Upper lobe of left lung (tissue), 6 donors: ENCODE data around the gene PLD5. TPM values are rescaled to one million over a fixed set of nuclear protein-coding genes. Genes with fewer than 3 reads are reported as not detected.

Experiments used
- ATAC-seq, 2 donors: fragments of 200-7000 bp; cut with Tn5 transposase; one replicate each; pipeline ENCODE4 v1.9.1; 2022; ENCODE audit warnings: mild to moderate bottlenecking in 2 of 2, moderate library complexity in 2 of 2; ENCODE audit not compliant: low FRiP score in 2 of 2
- DNase-seq, 2 donors: peaks; one replicate each; pipeline ENCODE4 v3.0.0-alpha.2; 2019 to 2020
- H3K27ac ChIP-seq, 4 donors: fragments of 200-600 bp; sonication (generic); one replicate each; pipeline ENCODE4 v1.5.1; 2016 to 2019
- H3K27me3 ChIP-seq, 4 donors: fragments of 200-600 bp; sonication (generic); one replicate each; pipeline ENCODE4 v1.5.1; 2017 to 2019
- H3K36me3 ChIP-seq, 4 donors: fragments of 200-600 bp; sonication (generic); one replicate each; pipeline ENCODE4 v1.5.1; 2016 to 2019
- H3K4me1 ChIP-seq, 4 donors: fragments of 200-600 bp; sonication (generic); one replicate each; pipeline ENCODE4 v1.5.1; 2018 to 2019
- H3K4me3 ChIP-seq, 4 donors: fragments of 200-600 bp; sonication (generic); one replicate each; pipeline ENCODE4 v1.5.1; 2017 to 2019; ENCODE audit warnings: mild to moderate bottlenecking in 2 of 4, moderate library complexity in 1 of 4
- H3K9me3 ChIP-seq, 4 donors: fragments of 200-600 bp; sonication (generic); one replicate each; pipeline ENCODE4 v1.5.1; 2018 to 2019
- CTCF ChIP-seq, 6 experiments: fragments of 450-650 bp in 4 of 6; fragments of 200-600 bp in 2 of 6; sonication (generic) in 2 of 6; IDR thresholded peaks; one replicate each; pipeline ENCODE4 v1.5.1; 2016 to 2019; ENCODE audit warnings: antibody characterized with exemption in 6 of 6
- EP300 ChIP-seq, 4 donors: sonication (generic); formaldehyde crosslinking; IDR thresholded peaks; one replicate each; pipeline ENCODE4 v1.5.1; 2017; ENCODE audit warnings: antibody characterized with exemption in 4 of 4, control low read depth in 2 of 4
- POLR2A ChIP-seq, 4 donors: fragments of 450-650 bp; IDR thresholded peaks; one replicate each; pipeline ENCODE4 v1.5.1; 2016 to 2017; ENCODE audit warnings: antibody characterized with exemption in 4 of 4, mild to moderate bottlenecking in 2 of 4
- POLR2AphosphoS5 ChIP-seq, 2 donors: sonication (generic); formaldehyde crosslinking; IDR thresholded peaks; one replicate each; pipeline ENCODE4 v1.5.1; 2017; ENCODE audit warnings: antibody characterized with exemption in 2 of 2
- WGBS, 2 donors: methylation state at CpG; one replicate each; pipeline ENCODE4 v1.1.5; 2017 to 2018; 5-methylcytosine and 5-hydroxymethylcytosine counted together
- total RNA-seq, 6 donors: library from RNA; depleted of rRNA in 4 of 6; stranded (reverse); fragments of >200 nt in 4 of 6; gene quantifications; one replicate each; pipeline versions ENCODE4 v1.1.0 to v1.2.1, GENCODE V29; 2016 to 2021
- donor health status: DM: no; HTN: no; CAD: no; lungs with moderate emphysema.
- donor health status: DM: no; HTN: yes; CAD: no; lungs with severe emphysema.

The PLD5 gene
- total RNA-seq, 6 donors from 2014 or later = under 0.01 to 1.9 (median 0.67) TPM

- 95 to 96% methylated on average over 2 of the region's 2 CpGs for WGBS, 2 donors
- TF ChIP-seq POLR2A (IDR thresholded peaks at IDR 0.05) (no peak), CTCF (IDR thresholded peaks at IDR 0.05) (no peak)
- ATAC-seq (peak in 1 of 2 donors; percentile 19), DNase-seq (no peak)
- no peaks in the 10 kb centered on the region for H3K36me3 ChIP-seq
- no peaks in the 10 kb centered on the region for H3K4me1 ChIP-seq
- H3K27me3 ChIP-seq = no peaks in the 10 kb centered on the region
- no peak overlapping the region for H3K4me3 ChIP-seq
- H3K9me3 ChIP-seq = no peaks in the 10 kb centered on the region
- H3K27ac ChIP-seq = no peak overlapping the region
These were observed 17.8 kb upstream of the PLD5 start for GRCh38 chr1:242542271-242542670.

GRCh38 chr1:242535986-242536385 lies 11.5 kb upstream of the PLD5 start:
- 28 to 71% methylated on average over 1 of the region's 1 CpG for WGBS, 2 donors
- no peak overlapping the region for H3K27ac ChIP-seq
- no peaks in the 10 kb centered on the region for H3K4me1 ChIP-seq
- no peak for DNase-seq
- H3K4me3 ChIP-seq = no peak overlapping the region
- no peak for TF ChIP-seq CTCF (IDR thresholded peaks at IDR 0.05)
- TF ChIP-seq EP300 (IDR thresholded peaks at IDR 0.05) = no peak
- H3K9me3 ChIP-seq = no peaks in the 10 kb centered on the region
- no peaks in the 10 kb centered on the region for H3K36me3 ChIP-seq
- no peak for ATAC-seq
- no peaks in the 10 kb centered on the region for H3K27me3 ChIP-seq

DNA sequence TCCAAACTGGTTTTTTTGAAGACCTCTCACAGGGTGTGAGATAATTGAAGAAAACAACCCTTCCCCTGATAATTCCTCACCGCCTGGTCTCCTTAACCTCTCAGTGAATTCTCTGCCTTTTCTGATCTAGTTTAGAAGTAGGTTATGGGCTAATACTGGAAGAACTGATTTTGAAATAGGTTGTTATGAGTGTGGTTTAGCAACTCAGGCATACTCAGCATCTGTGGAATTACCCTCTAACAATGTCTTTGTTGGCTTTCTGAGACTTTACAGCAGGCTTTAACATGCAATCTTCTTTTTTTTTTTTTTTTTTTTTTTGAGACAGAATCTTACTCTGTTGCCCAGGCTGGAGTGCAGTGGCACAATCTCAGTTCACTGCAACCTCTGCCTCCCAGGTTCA lies 10.3 kb upstream of the PLD5 start:
- ATAC-seq (no peak), DNase-seq (no peak)
- no peak overlapping the region for H3K27ac ChIP-seq
- WGBS, 2 donors = 85 to 91% methylated on average over 1 of the region's 1 CpG
- H3K4me1 ChIP-seq = no peaks in the 10 kb centered on the region
- H3K9me3 ChIP-seq = no peaks in the 10 kb centered on the region
- H3K27me3 ChIP-seq = no peaks in the 10 kb centered on the region
- no peaks in the 10 kb centered on the region for H3K36me3 ChIP-seq
- TF ChIP-seq CTCF (IDR thresholded peaks at IDR 0.05) (no peak), POLR2A (IDR thresholded peaks at IDR 0.05) (no peak), EP300 (IDR thresholded peaks at IDR 0.05) (no peak), POLR2AphosphoS5 (IDR thresholded peaks at IDR 0.05) (no peak)
- no peak overlapping the region for H3K4me3 ChIP-seq

GRCh38 chr1:242530761-242531160 lies 6.3 kb upstream of the PLD5 start:
- no peak overlapping the region for H3K4me3 ChIP-seq
- WGBS, 2 donors = 63 to 64% methylated on average over 1 of the region's 1 CpG
- TF ChIP-seq CTCF (IDR thresholded peaks at IDR 0.05) (no peak), POLR2A (IDR thresholded peaks at IDR 0.05) (no peak), POLR2AphosphoS5 (IDR thresholded peaks at IDR 0.05) (no peak), EP300 (IDR thresholded peaks at IDR 0.05) (no peak)
- ATAC-seq = no peak
- no peaks in the 10 kb centered on the region for H3K36me3 ChIP-seq
- H3K9me3 ChIP-seq = no peaks in the 10 kb centered on the region
- H3K4me1 ChIP-seq = no peaks in the 10 kb centered on the region
- no peak for DNase-seq
- no peaks in the 10 kb centered on the region for H3K27me3 ChIP-seq
- no peak overlapping the region for H3K27ac ChIP-seq

- no peak for TF ChIP-seq CTCF (IDR thresholded peaks at IDR 0.05)
- TF ChIP-seq POLR2AphosphoS5 (IDR thresholded peaks at IDR 0.05) = no peak
- TF ChIP-seq EP300 (IDR thresholded peaks at IDR 0.05) = no peak
- TF ChIP-seq POLR2A (IDR thresholded peaks at IDR 0.05) = no peak
- Histone ChIP-seq H3K4me3 (no peak overlapping the region), H3K9me3 (no peaks in the 10 kb centered on the region), H3K4me1 (peaks cover 13 to 21% (median 16%) of the 10 kb centered on the region in 4 donors), H3K27ac (no peak overlapping the region), H3K27me3 (peaks cover 0 to 24% (median 12%) of the 10 kb centered on the region in 4 donors), H3K36me3 (no peaks in the 10 kb centered on the region)
- ATAC-seq (no peak), DNase-seq (no peak)
- WGBS, 2 donors = 59 to 73% methylated on average over 2 of the region's 2 CpGs
These were observed 1.3 kb upstream of the PLD5 start for GRCh38 chr1:242525769-242526168.
